ENCODE results near the gene LTBP1.

The LTBP1 gene

DNA sequence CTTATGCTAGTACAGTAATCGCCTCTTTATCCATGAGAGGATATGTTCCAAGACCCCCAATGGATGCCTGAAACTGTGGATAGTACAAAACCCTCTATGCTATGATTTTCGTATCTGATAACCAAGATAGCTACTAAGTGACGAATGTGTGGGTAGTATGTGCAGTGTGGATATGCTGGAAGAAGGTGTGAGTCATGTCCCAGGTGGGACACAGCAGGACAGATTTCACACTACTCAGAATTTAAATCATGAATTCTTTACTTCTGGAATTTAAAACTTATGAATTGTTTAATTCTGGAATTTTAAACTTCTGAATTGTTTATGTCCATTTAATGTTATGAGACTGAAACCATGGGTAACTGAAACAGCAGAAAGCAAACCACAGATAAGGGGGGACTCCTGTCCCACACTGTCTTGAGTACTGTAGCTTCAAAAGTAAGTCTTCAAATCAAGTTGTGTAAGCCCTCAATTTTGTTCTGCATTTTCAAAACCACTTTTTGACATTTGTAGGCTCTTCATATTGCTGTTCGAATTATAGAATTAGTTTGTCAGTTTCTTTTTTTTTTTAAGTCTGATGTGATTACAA lies 116.0 kb downstream of the LTBP1 start:
- H3K4me3 ChIP-seq (ENCODE audit: low read depth, low read length), result no peak overlapping the region

GRCh38 chr2:33064349-33064801 lies 117.6 kb downstream of the LTBP1 start:
- TF ChIP-seq, protein P1, sequence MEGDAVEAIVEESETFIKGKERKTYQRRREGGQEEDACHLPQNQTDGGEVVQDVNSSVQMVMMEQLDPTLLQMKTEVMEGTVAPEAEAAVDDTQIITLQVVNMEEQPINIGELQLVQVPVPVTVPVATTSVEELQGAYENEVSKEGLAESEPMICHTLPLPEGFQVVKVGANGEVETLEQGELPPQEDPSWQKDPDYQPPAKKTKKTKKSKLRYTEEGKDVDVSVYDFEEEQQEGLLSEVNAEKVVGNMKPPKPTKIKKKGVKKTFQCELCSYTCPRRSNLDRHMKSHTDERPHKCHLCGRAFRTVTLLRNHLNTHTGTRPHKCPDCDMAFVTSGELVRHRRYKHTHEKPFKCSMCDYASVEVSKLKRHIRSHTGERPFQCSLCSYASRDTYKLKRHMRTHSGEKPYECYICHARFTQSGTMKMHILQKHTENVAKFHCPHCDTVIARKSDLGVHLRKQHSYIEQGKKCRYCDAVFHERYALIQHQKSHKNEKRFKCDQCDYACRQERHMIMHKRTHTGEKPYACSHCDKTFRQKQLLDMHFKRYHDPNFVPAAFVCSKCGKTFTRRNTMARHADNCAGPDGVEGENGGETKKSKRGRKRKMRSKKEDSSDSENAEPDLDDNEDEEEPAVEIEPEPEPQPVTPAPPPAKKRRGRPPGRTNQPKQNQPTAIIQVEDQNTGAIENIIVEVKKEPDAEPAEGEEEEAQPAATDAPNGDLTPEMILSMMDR (IDR thresholded peaks at IDR 0.05; ENCODE audit: borderline replicate concordance, insufficient read depth, low read depth, low read length), result no peak
- no peak overlapping the region for H3K4me3 ChIP-seq (ENCODE audit: low read depth, low read length)

More for the DNA sequence above, 116.0 kb downstream of the LTBP1 start:
- TF ChIP-seq, protein P1 (IDR thresholded peaks at IDR 0.05; ENCODE audit: borderline replicate concordance, insufficient read depth, low read depth, low read length), result no peak

- H3K4me3 ChIP-seq (ENCODE audit: low read depth, low read length), result no peak overlapping the region
- TF ChIP-seq, protein P1 (IDR thresholded peaks at IDR 0.05; ENCODE audit: borderline replicate concordance, insufficient read depth, low read depth, low read length), result no peak
Observed at GRCh38 chr2:33067598-33067997, 120.8 kb downstream of the LTBP1 start.

DNA sequence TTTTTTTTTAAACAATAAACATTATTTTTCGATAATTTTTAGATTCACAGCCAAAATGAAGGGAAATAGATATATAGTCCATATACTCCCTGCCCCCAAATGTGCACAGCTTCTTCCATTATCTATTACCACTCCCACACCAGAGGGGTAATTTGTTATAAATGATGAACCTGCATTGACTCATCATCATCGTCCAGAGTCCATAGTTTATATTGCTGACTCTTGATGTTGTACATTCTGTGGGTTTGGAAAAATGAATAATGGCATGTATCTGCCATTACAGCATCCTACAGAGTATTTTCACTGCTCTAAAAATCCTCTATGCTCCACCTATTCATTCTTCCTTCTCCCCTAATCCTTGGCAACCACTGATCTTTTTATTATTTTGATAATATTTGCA lies 121.5 kb downstream of the LTBP1 start:
- TF ChIP-seq, protein P1 (IDR thresholded peaks at IDR 0.05; ENCODE audit: borderline replicate concordance, insufficient read depth, low read depth, low read length), result no peak
- H3K4me3 ChIP-seq (ENCODE audit: low read depth, low read length), result no peak overlapping the region

DNA sequence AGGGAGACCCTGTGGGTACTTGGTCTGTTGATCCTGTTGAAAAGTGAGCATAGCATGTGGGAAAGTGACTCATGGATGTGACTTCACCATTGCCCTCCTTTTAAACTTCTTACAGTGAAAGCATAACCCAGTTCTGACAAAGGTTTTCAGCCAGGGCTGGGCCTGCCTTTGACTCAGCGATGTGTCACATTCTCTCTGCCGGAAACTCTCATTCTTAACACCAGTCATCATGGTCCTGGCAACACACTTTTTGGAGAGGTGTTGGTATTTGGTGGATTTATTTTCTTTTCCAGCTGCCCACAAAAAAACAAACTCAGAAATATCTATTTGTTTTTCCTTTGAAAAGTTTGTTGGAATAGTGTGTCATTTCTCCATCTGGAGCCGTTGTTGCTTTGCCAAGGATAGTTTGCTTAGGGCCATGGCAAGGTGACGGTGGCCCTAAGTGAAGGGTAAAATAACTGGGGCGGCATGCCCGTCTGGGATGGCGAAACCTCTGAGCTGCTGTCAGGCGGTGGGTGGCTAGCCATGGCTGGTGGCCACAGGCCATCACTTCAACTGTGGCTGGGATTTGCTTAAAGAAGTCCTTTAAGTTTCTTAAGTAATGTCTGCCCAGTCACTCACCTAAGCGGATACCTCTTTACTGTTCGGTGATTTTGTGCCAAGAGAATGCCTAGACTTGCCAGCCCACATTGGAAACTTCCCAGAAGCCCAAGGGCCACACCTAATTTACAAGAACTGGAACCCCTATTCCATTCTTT lies 123.3 kb downstream of the LTBP1 start:
- TF ChIP-seq, protein P1 (IDR thresholded peaks at IDR 0.05; ENCODE audit: borderline replicate concordance, insufficient read depth, low read depth, low read length), result no peak
- no peak overlapping the region for H3K4me3 ChIP-seq (ENCODE audit: low read depth, low read length)

GRCh38 chr2:33071591-33071990 lies 124.8 kb downstream of the LTBP1 start:
- H3K4me3 ChIP-seq (ENCODE audit: low read depth, low read length), result no peak overlapping the region
- TF ChIP-seq, protein P1 (IDR thresholded peaks at IDR 0.05; ENCODE audit: borderline replicate concordance, insufficient read depth, low read depth, low read length), result no peak

- TF ChIP-seq, protein P1 (IDR thresholded peaks at IDR 0.05; ENCODE audit: borderline replicate concordance, insufficient read depth, low read depth, low read length), result no peak
- H3K4me3 ChIP-seq (ENCODE audit: low read depth, low read length), result no peak overlapping the region
Observed at GRCh38 chr2:33072614-33073013, 125.9 kb downstream of the LTBP1 start.

Data from GM12875 (cell line).